ENCODE data around the gene MYOG.

Gene MYOG

DNA sequence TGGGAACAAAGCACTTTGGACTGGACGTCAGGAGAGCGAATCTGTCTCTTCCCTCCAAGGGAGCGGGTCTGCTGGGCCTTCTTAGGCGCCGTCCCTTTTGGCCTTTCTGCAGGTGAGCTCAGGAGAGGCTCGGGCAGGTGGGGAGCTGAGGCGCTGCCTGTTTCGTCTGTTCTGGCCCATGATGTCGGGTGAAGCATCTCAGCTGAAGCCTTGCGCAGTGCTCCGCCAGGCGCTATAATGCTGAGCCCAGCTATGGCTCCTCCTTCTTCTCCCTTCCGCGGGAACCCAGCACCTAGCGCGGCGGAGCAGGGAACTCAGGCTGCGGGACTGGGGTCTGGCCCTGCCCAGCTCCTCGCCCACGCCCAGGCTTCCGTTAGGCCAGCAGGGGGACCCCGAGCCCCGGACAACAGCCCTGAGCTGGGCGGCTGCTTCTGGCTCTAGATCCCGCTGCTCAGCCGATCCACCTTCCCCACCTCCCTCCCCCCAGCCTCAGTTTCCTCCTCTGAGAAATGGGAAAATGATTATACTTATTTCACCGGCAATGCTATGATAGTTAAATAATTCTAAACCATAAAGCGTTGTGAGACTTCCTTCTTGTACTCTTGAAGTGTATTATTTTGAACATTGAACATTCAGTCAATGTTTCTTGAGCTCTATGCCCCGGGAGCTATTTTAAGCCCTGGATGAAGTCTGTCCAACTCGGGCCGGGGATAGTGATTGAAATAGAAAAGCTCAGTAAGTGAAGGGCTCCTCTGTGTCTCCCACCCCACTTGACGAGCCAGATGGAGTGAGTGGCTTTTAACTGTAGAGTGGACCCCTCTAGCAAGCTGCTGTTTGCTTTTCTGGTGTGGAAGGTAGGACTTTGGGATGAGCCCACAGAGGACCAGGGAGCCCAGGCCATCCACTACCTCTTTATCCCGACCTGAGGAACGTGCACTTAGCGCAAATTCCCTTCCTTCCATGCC, 32.1 kb upstream of the MYOG start:
- DNase-seq (ENCODE audit: low spot score): peak; percentile 86

DNA sequence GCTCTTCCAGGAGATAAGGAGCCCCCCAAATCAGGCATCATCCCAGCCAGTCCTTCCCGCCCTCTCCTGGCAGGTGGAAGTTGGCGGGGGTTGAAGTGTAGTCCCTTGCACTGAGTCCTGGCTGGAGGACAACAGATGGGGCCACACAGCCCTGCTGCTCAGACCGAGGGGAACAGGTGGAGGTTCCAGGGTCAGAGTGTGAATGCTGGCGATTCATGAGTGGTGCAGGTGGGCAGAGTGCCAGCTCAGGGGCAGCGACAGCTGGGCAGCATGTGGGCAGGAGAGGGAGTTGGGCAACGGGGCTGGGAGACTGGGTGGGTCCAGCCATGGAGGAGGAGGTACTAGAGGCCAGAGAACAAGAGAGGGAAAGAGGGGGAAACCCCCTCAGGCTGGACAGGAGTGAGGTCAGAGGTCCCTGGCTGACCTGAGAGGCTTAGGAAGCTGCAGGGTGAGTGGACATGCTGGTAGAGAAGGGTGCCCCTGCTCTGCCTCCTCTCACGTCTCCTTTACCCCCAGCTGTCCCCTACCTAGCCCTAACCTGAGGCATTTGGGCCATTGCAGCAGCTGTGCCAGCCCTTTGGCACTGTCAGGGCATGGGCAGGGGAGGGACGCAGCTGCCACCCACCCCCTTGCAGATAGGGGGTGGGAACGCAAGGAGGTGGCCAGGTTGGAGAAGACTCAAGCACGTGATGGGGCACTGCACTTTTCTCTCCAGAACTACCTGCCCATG, 30.4 kb upstream of the MYOG start:
- no peak for DNase-seq (ENCODE audit: low spot score)

DNA sequence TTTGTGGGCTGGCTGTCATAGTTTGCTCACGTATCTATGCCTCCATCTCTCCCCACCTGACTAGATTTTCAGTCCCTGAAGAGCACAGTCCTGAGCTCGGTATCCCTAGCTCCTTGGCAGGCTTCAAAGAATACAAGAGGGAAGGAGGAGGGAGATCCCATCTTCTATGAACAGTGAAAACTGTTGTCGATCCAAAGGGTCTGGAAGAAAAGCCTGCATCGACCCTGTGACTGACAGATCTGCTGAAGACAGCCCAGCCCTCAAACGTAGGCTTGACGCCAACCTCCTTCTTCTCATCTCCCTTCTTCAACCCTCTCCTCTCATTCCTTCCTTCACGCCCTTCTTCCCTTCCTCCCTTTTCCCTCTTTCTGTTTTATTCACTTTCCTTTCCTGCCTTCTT, 28.4 kb upstream of the MYOG start:
- no peak for DNase-seq (ENCODE audit: low spot score)

GRCh38 chr1:203113308-203113707, 27.5 kb upstream of the MYOG start:
- DNase-seq (ENCODE audit: low spot score): no peak

- DNase-seq (ENCODE audit: low spot score): no peak
Observed at GRCh38 chr1:203112475-203112874, 26.7 kb upstream of the MYOG start.

DNA sequence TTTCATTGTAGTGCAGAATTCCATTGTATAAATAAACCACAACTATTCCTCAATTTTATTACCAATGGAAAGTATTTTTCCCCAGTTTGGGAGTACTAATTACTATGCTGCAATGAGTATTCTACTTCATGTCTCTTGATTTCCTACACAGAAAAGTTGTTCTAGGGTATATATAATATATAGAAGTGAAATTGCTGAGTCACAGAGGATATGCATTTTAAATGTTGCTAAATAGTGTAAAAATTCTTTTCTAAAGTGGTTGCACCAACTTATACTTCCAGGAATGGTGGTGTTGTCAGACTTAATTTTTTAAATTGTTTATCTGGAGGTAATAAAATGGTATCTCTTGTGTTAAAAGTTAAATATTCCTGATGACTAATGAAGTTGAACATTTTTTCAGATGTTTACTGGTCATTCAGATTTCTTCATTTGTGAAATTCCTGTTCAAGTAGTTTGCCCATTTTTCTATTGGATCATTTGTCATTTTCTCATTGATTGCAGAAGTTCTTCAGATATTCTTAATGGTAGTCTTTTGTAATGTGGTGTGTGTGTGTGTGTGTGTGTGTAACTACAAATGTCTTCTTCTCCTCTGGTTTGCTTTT, 19.1 kb upstream of the MYOG start:
- DNase-seq (ENCODE audit: low spot score): no peak

GRCh38 chr1:203103829-203104495, 18.1 kb upstream of the MYOG start:
- no peak for DNase-seq (ENCODE audit: low spot score)

DNA sequence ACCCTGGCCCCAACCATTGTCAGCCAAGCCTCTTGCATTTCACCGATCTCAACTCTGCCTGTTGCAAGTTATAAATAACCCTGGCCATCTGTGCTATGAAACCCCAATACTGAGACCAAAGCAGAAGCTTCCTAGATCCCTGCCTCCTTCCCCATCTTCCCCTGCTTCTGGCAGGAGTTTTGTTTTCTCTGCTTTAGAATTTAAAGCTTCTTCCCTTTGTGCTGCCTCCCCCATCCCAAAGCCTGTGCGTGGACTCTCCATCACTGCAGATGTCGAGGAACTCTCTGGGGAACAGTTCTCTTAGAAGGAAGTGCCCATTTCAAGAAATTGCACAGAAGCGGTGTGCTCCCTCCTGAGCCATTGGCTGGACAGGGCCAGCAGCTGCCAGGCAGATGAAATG, 17.4 kb upstream of the MYOG start:
- DNase-seq (ENCODE audit: low spot score): no peak

DNA sequence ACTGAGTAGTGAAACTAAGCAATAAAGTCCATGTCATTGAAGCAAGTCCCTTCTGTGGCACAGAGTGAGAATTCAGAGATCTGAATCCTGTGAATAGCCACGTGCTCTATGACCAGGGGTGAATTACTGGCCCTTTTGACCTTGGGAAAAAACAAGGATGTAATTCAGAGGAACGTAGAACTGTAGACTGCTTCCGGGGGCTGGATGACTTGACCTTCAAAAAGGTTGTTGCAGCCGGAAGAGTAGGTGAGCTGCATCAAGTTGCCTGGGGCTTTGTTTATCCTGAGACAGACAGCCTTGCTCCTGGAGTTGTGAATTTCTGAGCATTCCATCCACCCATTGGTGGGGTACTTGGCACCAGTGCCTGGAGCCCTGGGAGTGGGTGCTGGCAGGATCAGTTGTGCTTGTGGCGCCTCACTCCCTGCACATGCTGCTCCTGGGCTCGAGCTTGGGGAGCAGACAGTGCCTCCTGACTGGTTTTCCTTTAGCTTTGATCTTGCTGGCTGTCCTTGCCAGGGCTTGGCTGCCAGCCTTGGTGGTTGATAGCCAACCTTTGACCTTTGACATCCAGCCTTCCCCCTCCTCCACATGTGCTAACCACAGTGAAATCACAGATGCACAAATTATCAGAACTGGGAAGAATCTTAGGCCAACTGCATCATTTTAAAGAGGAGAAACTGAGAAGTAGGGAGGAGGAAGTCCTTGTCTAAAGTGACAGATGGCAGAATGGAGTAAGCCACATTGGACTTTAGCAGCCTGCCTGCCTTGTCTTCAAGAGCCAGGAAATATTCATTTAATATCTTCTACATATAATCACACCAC, 16.2 kb upstream of the MYOG start:
- no peak for DNase-seq (ENCODE audit: low spot score)

- no peak for DNase-seq (ENCODE audit: low spot score)
Observed at GRCh38 chr1:203100516-203100869, 14.7 kb upstream of the MYOG start.

DNA sequence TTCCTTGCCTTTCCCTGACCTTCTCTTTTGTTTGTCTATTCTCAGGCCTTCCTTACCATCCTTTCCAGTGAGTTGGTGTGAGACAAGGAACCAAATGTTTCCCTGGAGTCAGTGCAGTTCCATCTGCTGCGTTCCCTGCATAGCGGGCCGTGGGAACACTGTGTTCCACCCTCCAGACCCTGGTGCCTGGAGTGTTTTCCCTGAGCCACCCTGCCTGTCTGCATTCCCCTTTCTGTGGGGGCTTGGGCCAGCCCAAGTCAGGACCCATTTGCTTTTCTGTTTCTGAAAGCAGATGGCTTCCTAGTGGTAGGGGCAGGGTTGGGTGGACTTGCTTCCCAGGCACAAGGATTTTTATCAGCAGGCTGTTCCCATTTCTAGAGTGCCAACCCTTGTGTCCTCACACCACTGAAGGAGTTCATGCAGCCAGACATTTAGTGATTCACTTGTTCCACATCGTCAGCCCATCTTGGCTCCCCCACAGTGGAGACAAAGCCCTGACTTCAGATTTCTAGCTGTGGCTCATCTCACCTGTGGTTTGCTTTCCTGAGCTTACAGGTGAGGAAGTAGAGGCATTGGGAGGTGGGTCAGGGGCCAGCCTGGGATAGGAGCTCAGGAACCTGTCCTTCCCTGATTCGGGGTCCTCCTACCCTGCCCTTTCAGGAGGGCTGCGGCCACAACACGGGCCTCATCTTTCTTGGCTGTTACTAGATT, 14.1 kb upstream of the MYOG start:
- DNase-seq (ENCODE audit: low spot score): no peak

DNA sequence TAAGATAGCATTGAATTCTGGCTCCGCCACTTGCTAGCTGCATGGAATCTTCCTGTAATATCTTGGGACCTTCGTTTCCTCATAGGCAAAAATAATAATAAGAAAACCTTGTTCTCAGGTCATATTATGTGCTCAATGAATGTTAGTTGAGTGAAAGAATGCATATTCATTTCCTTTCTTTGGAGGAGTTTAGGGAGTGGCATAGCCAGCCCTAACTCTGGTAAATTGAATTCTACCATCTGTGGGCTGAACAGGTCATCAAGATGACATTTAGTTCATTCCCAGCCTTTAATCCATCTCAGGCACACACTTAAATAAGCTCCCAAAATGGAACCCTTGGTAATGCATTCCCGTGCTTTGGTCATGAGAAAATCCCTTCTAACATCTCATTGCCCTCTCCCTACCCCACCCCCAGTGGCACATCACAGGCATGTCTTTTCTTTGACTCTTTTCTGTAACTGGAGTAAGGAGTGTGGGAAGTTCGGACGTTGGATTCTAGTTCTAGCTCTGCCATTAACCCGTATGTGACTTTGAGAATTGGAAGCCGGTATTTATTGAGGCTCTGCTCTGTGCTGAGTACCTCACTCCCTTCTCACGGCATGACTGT, 13.2 kb upstream of the MYOG start:
- DNase-seq (ENCODE audit: low spot score): no peak

DNA sequence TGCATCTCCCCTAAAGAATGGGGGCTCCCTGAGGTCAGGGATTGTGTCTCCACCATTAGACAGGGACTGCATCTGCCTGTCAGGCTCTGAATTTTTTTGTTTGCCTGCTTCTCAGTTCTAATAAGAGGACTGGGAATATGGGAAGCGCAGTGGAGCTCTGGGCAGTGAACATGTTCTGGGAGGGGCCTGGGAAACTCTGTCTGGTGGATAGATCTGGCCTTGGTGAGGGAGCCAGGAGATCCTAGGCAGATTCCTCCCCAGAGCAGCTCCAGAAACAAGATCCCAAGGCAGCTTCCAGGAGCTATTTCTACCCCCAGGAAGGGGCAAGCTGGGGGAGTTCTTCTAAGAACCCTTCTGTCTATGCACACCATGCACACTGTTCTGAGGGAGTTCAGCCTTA, 12.6 kb upstream of the MYOG start:
- DNase-seq (ENCODE audit: low spot score): no peak

DNA sequence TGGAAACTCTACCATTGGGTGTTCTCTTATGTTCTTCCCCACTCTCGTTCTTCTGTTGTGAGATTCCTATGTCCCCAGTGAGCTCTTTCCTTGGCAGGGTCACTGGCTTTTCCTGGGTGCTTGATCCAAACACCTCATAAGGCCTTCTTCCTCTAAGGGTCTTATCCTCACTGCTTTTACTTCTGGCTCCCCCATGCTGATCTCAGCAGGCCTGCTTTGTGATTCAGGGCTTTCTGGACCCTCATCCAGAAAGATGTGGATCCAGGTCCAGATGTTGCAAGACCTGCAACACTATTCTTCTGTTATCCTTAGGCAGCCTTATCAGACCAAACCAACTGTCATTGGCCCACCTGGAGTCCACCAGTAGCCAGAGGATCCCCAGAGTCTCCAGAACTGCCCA, 11.2 kb upstream of the MYOG start:
- DNase-seq (ENCODE audit: low spot score): no peak

DNA sequence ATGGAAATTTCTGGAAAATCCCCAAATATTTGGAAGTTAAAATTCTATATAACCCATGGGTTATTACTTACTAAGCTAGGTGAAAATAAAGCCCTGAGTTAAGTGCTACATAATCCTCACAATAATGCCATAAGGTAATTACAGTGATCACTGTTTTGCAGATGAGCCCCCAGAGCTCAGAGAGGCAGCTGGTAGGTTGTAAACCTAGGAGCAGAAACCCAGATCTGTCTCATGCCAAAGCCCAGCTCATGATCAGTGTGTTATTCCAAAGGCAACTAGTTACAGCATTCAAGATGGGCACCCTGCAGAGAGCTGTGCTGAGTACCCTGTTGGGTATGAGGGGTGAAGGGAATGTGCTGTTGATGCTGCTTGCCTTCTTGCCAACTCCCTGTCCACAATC, 10.8 kb upstream of the MYOG start:
- no peak for DNase-seq (ENCODE audit: low spot score)

DNA sequence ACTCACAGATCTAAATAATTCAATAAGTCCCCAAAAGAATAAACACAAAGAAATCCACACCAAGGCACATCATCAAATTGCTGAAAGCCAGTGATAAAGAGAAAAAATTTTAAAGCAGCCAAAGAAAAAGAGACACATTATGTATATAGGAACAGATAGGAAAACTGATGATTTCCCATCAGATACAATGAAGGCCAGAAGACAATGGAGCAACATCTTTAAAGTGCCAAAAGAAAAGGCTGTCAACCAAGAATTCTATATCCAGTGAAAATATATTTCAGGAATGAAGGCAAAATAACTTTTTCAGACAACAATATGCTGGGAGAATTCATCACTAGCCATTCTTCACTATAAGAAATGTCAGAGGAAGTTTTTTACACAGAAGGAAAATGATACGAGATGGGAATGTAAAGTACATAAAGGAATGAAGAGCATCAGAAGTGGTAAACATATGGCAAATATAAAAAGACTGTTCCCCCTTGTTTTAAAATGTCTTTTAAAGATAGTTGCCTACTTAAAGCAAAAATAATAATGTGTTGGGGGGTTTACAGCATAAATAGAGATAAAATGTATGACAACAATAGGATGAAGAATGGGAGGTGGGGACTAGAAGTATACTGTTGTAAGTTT, 9.4 kb upstream of the MYOG start:
- DNase-seq (ENCODE audit: low spot score): no peak

- DNase-seq (ENCODE audit: low spot score): no peak
Observed at GRCh38 chr1:203093754-203094410, 8.1 kb upstream of the MYOG start.

GRCh38 chr1:203091761-203092330, 6.0 kb upstream of the MYOG start:
- no peak for DNase-seq (ENCODE audit: low spot score)

DNA sequence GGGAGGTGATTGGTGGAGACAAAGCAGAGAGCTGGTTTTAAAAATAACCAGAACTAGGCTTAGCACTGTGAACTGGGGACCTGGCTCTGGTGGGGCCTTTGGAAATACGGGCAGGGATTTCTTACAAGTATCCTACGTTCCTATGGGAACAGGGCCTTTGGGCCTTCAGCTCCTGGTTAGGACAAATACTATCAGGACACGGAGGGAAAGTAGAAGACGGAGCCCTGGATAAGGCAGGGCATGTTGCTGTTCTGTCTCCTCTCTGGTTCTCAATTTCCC, 5.3 kb upstream of the MYOG start:
- DNase-seq (ENCODE audit: low spot score): no peak
